HepG2 (cell line): Measurements from ENCODE around the gene MATR3. TPM values are rescaled to one million over a fixed set of nuclear protein-coding genes. Genes with fewer than 3 reads are reported as not detected.

Experiments used
- ATAC-seq: fragments of 200-7000 bp; cut with Tn5 transposase; 3 replicates; pipeline ENCODE4 v1.9.1; 2020; ENCODE audit warnings: mild to moderate bottlenecking, moderate library complexity
- BruUV-seq: library from RNA; stranded (reverse); fragments of 400-500 nt; replicated peaks from 2 replicates; lab custom pipeline; 2021; lab: Mats Ljungman, UMichigan
- CTCF ChIA-PET: fragments of 300-600 bp; formaldehyde crosslinking; extraction: SDS; loops from one replicate; lab custom pipeline; 2021; ENCODE audit warnings: low total read pairs, inconsistent platforms, low intra/inter-chr PET ratio; lab: Yijun Ruan, JAX
- POLR2A ChIA-PET: fragments of 350-600 bp; sonication (Branson Sonifier 250); formaldehyde crosslinking; loops from one replicate; lab custom pipeline; 2020; ENCODE audit warnings: antibody characterized with exemption, inconsistent platforms; lab: Yijun Ruan, JAX
- DNase-seq: peaks from one replicate; pipeline ENCODE4 v3.0.0-alpha.2; 2015; ENCODE audit warnings: low spot score
- FAIRE-seq: peaks from 3 replicates; lab custom pipeline; 2011; peaks lifted over from hg19 to GRCh38; lab: Jason Lieb, UNC
- H2AFZ ChIP-seq: one replicate; pipeline ENCODE4 v1.6.1; 2011; ENCODE audit warnings: low read length, inconsistent platforms
- H3K27ac ChIP-seq: fragments of 300-600 bp; 3 replicates; pipeline ENCODE4 v1.8.0; 2011; ENCODE audit warnings: mixed run types, mild to moderate bottlenecking, mixed read lengths, low read length, inconsistent platforms; ENCODE audit not compliant: insufficient read depth; ENCODE audit errors: extremely low read length
- H3K27me3 ChIP-seq, 2 experiments: fragments of 200-600 bp in 1 of 2; 2 replicates in 1 of 2; 3 replicates in 1 of 2; pipeline versions ENCODE4 v1.6.0 to v1.8.0; 2011; ENCODE audit warnings: low read length in 2 of 2, mild to moderate bottlenecking in 2 of 2, moderate library complexity in 2 of 2, inconsistent platforms in 1 of 2; ENCODE audit not compliant: insufficient read depth in 2 of 2, control insufficient read depth in 1 of 2
- H3K36me3 ChIP-seq, 2 experiments: fragments of 200-600 bp in 1 of 2; replicated peaks in 1 of 2; 2 replicates in 1 of 2; 3 replicates in 1 of 2; pipeline versions ENCODE4 v1.5.1 to v1.8.0; 2011; ENCODE audit warnings: low read length in 2 of 2, inconsistent platforms in 1 of 2; ENCODE audit not compliant: insufficient read depth in 2 of 2, control insufficient read depth in 1 of 2
- H3K4me1 ChIP-seq: 2 replicates; pipeline ENCODE4 v1.5.1; 2012; ENCODE audit warnings: low read length, inconsistent platforms; ENCODE audit not compliant: insufficient read depth
- H3K4me2 ChIP-seq: 2 replicates; pipeline ENCODE4 v1.6.0; 2011; ENCODE audit warnings: low read depth, low read length, inconsistent platforms
- H3K4me3 ChIP-seq, 3 experiments: fragments of 200-600 bp in 1 of 3; sonication (generic), shearing (Covaris generic) in 1 of 3; replicated peaks in 1 of 3; 2 replicates each; pipeline ENCODE4 v1.5.1; 2011 to 2016; ENCODE audit warnings: low read length in 3 of 3, inconsistent platforms in 2 of 3, low read depth in 2 of 3, mild to moderate bottlenecking in 2 of 3, control low read depth in 1 of 3, mixed read lengths in 1 of 3; ENCODE audit not compliant: insufficient read depth in 1 of 3
- H3K79me2 ChIP-seq: one replicate; pipeline ENCODE4 v1.6.1; 2011; ENCODE audit warnings: low read length, inconsistent platforms; ENCODE audit not compliant: insufficient read depth
- H3K9ac ChIP-seq: 2 replicates; pipeline ENCODE4 v1.6.0; 2011; ENCODE audit warnings: mild to moderate bottlenecking, low read depth, low read length, inconsistent platforms; ENCODE audit not compliant: insufficient read depth
- H3K9me3 ChIP-seq: 2 replicates; pipeline ENCODE4 v1.5.1; 2012; ENCODE audit warnings: mild to moderate bottlenecking, low read length
- H4K20me1 ChIP-seq: 2 replicates; pipeline ENCODE4 v1.6.0; 2011; ENCODE audit warnings: inconsistent platforms, mild to moderate bottlenecking, low read length, moderate library complexity; ENCODE audit not compliant: insufficient read depth
- ARID3A ChIP-seq: IDR thresholded peaks from 2 replicates; pipeline ENCODE4 v1.6.1; 2012; ENCODE audit warnings: low read depth, low read length, improper control_type of control experiment
- CREM ChIP-seq, 2 experiments: sonication (generic) in 1 of 2; formaldehyde crosslinking in 1 of 2; IDR thresholded peaks; 2 replicates each; pipeline versions ENCODE4 v1.4.0 to v1.6.1; 2016 to 2020; ENCODE audit warnings: antibody characterized with exemption in 1 of 2, mild to moderate bottlenecking in 1 of 2, missing genetic modification reagents in 1 of 2
- FOSL2 ChIP-seq: sonication (generic); formaldehyde crosslinking; IDR thresholded peaks from 2 replicates; pipeline ENCODE4 v1.4.0; 2020; ENCODE audit warnings: missing genetic modification reagents
- MAFF ChIP-seq: IDR thresholded peaks from 2 replicates; pipeline ENCODE4 v1.6.1; 2011; ENCODE audit warnings: low read depth, low read length, improper control_type of control experiment
- MAFG ChIP-seq: sonication (generic); formaldehyde crosslinking; IDR thresholded peaks from 2 replicates; pipeline ENCODE4 v1.5.1; 2020; ENCODE audit warnings: mild to moderate bottlenecking, missing genetic modification reagents
- MAFK ChIP-seq, 2 experiments: IDR thresholded peaks in 1 of 2; conservative IDR thresholded peaks in 1 of 2; 2 replicates each; pipeline ENCODE4 v1.6.1; 2011; ENCODE audit warnings: improper control_type of control experiment in 2 of 2, low read length in 2 of 2
- NFE2 ChIP-seq: sonication (generic); formaldehyde crosslinking; IDR thresholded peaks from 2 replicates; pipeline ENCODE4 v1.4.0; 2020; ENCODE audit warnings: missing genetic modification reagents
- NFE2L2 ChIP-seq: fragments of 150-350 bp; IDR thresholded peaks from 2 replicates; pipeline ENCODE4 v1.6.1; 2014; ENCODE audit warnings: low read length
- SAP130 ChIP-seq: IDR thresholded peaks from 2 replicates; pipeline ENCODE4 v1.6.1; 2016; ENCODE audit warnings: low read depth
- SOX13 ChIP-seq, 3 experiments: fragments of 450-650 bp in 1 of 3; sonication (generic) in 1 of 3; formaldehyde crosslinking in 1 of 3; IDR thresholded peaks in 2 of 3; conservative IDR thresholded peaks in 1 of 3; 2 replicates each; pipeline versions ENCODE4 v1.5.0 to v1.6.1; 2016 to 2020; ENCODE audit warnings: antibody characterized with exemption in 1 of 3, mild to moderate bottlenecking in 1 of 3, missing compliant biosample characterization in 1 of 3, missing genetic modification reagents in 1 of 3, moderate library complexity in 1 of 3
- TEAD3 ChIP-seq: optimal IDR thresholded peaks from 2 replicates; pipeline ENCODE3; 2016; ENCODE audit warnings: borderline replicate concordance
- TGIF2 ChIP-seq: IDR thresholded peaks from 2 replicates; pipeline ENCODE4 v1.6.1; 2016; ENCODE audit warnings: control low read depth, missing compliant biosample characterization
- ZNF3 ChIP-seq: IDR thresholded peaks from 2 replicates; pipeline ENCODE4 v1.7.0; 2017; ENCODE audit warnings: inconsistent platforms
- ZNF644 ChIP-seq: IDR thresholded peaks from 2 replicates; pipeline ENCODE4 v1.6.1; 2016; ENCODE audit warnings: low read depth
- ZNF770 ChIP-seq: sonication (generic); formaldehyde crosslinking; IDR thresholded peaks from 2 replicates; pipeline ENCODE4 v1.5.0; 2020; ENCODE audit warnings: mild to moderate bottlenecking, missing genetic modification reagents
- ZSCAN12 ChIP-seq: sonication (generic); formaldehyde crosslinking; IDR thresholded peaks from 2 replicates; pipeline ENCODE4 v1.9.0; 2021; ENCODE audit warnings: mild to moderate bottlenecking, missing genetic modification reagents
- ZSCAN22 ChIP-seq: sonication (generic); formaldehyde crosslinking; IDR thresholded peaks from 2 replicates; pipeline ENCODE4 v1.4.0; 2020; ENCODE audit warnings: mild to moderate bottlenecking, missing genetic modification reagents
- WGBS: methylation state at CpG from one replicate; pipeline ENCODE4 v1.1.6; 2017; ENCODE audit warnings: low lambda C conversion rate; 5-methylcytosine and 5-hydroxymethylcytosine counted together
- in situ Hi-C: cut with HindIII; loops from 2 replicates; pipeline ENCODE4 v1.10.0; 2017; ENCODE audit warnings: low pct_unique_long_range_greater_than_20kb; ENCODE audit not compliant: extremely low pct_ligation_motif_present
- intact Hi-C: fragments of 100-400 bp; cut with micrococcal nuclease; formaldehyde crosslinking; loops from one replicate; pipeline ENCODE4 v1.10.0; 2022; ENCODE audit not compliant: unreplicated experiment
- polyA plus RNA-seq, 8 experiments: library from polyadenylated mRNA; depleted of rRNA in 3 of 8; stranded (reverse) in 7 of 8; unstranded in 1 of 8; fragments of >200 nt; fragmentation: Illumina TruSeq in 4 of 8; extraction: Trizol in 4 of 8; gene quantifications; 2 replicates each; pipeline versions ENCODE4 v1.2.1 to v1.2.3, GENCODE V29; 2011 to 2016; ENCODE audit warnings: low read depth in 4 of 8, missing spikeins in 1 of 8, mixed read lengths in 1 of 8; ENCODE audit not compliant: insufficient read depth in 1 of 8
- total RNA-seq, 5 experiments: library from RNA; depleted of rRNA; stranded (reverse); fragments of >200 nt; fragmentation: Illumina TruSeq; extraction: Trizol; gene quantifications; 2 replicates each; pipeline ENCODE4 v1.2.3, GENCODE V29; 2016; ENCODE audit warnings: low read depth in 1 of 5

The MATR3 gene
- total and polyA plus RNA-seq, 2 of the 13 experiments (the other 11 are each of a cell fraction or from before 2014, with no cell fraction given) = 94.2 to 341 TPM

GRCh38 chr5:139271201-139272027 lies 22.1 kb upstream of the MATR3 start:
- TF ChIP-seq CREM (IDR thresholded peaks at IDR 0.05) = no peak
- no peak for TF ChIP-seq CREM (CRISPR knock-in tag; IDR thresholded peaks at IDR 0.05)
- TF ChIP-seq TEAD3 = peak; percentile 30
- TF ChIP-seq ZSCAN22 (CRISPR knock-in tag) = no peak
- 0 out of 2 replicates have a peak, but pooled peaks have one; percentile 54 for TF ChIP-seq MAFG (CRISPR knock-in tag)
- TF ChIP-seq ARID3A = peak; percentile 12; the same call in 1 of the 2 replicates
- peak; percentile 38 for TF ChIP-seq FOSL2 (CRISPR knock-in tag)
- 0 out of 2 replicates have a peak, but pooled peaks have one; percentile 77 for TF ChIP-seq ZNF644 (CRISPR knock-in tag)
- peak; percentile 45 for TF ChIP-seq SAP130 (CRISPR knock-in tag)
- TF ChIP-seq ZNF770 (CRISPR knock-in tag) = no peak
- TF ChIP-seq NFE2L2 = peak; percentile 98
- peak; percentile 58; the same call in 1 of the 2 replicates for TF ChIP-seq TGIF2
- TF ChIP-seq MAFK (conservative IDR thresholded peaks at IDR 0.05 in 1 of 2, IDR thresholded peaks at IDR 0.05 in 1 of 2; ENCODE audit: low read length in 2 of 2) = peak; percentile 91 to 95
- TF ChIP-seq SOX13 (IDR thresholded peaks at IDR 0.05) = no peak
- peak in 1 of 2 experiments; percentile 44; a peak in 1 of 4 replicates for TF ChIP-seq SOX13 (CRISPR knock-in tag; conservative IDR thresholded peaks at IDR 0.05 in 1 of 2, IDR thresholded peaks at IDR 0.05 in 1 of 2)
- no peak for TF ChIP-seq ZSCAN12 (CRISPR knock-in tag)
- peak; percentile 45 for TF ChIP-seq NFE2
- peak; percentile 87 for TF ChIP-seq MAFF
- TF ChIP-seq ZNF3 = peak; percentile 93
- DNase-seq (peak; percentile 74), ATAC-seq (no peak), FAIRE-seq (no peak)
- H3K9ac ChIP-seq = no peak overlapping the region
- no peak overlapping the region for H3K4me3 ChIP-seq
- 22% methylated on average over 4 of the region's 4 CpGs for WGBS
- H3K79me2 ChIP-seq = peaks cover 34% of the 10 kb centered on the region
- POLR2A ChIA-PET = interaction anchor here (3.8 kb wide), 1 partner anchor 22 kb away, joined by 51 read pairs; the partner anchor contains the start of gene MATR3
- no peaks in the 10 kb centered on the region; the same call in 1 of the 2 replicates for H4K20me1 ChIP-seq
- peaks cover 0 to 3% of the 10 kb centered on the region in 2 experiments; a peak in 2 of 5 replicates for H3K36me3 ChIP-seq
- H3K27me3 ChIP-seq = no peaks in the 10 kb centered on the region; a peak in 1 of 5 replicates
- peak overlapping the region; percentile 34 for H3K4me2 ChIP-seq
- H3K4me1 ChIP-seq = peaks cover 64% of the 10 kb centered on the region
- no peaks in the 10 kb centered on the region for H3K9me3 ChIP-seq
- intact Hi-C loops (no loop called here), in situ Hi-C loops (loop anchor here (25.0 kb wide), 1 partner anchor 309 kb away; no protein-coding TSS in a partner anchor)
- no peak overlapping the region for H2AFZ ChIP-seq
- CTCF ChIA-PET = no interaction called here
- no TSS peak for BruUV-seq
- peak overlapping the region; percentile 26 for H3K27ac ChIP-seq
